HG02943 (cell line): ENCODE data around the gene SEPTIN5.

Experiments used
- ATAC-seq: cut with Tn5 transposase; IDR thresholded peaks from one replicate; pipeline ENCODE4 v1.9.1; 2021; ENCODE audit warnings: mild to moderate bottlenecking, low read depth, moderate library complexity; ENCODE audit not compliant: unreplicated experiment

SEPTIN5 gene

DNA sequence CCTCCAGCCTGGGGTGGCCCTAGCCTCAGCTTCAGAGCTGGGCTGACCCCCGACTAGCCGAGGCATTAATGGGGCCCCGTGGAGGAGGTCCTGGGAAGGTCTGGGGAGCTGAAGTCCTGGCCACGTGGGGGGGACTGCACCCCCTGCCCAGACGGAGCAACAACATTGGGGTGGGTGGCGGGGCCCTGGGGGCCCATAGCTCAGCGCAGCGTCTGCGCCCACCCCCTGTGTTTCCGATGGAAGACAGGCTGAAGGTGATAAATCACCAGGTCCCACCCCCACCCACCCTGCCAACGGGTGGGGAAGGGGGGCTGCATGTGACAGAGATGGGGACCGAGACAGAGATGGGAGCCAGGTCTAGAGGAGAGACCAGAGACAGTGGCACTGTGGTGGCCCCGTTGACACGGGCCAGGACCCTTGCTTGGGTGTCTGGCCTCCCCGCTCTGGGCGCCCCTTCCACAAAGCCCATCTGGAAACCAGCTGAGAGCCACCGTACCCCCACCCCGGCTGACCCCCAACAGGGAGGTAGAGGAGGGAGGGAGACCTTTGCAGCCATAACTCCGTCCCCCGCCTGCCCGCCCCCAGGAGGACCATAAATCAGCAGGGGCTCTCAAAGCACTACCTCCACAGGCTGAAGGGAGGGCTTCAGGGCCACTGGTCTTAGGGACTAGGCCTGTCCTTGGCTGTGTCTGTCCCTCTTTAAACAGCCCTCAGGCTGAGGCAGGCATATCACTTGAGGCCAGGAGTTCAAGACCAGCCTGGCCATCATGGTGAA is 17.2 kb downstream of the SEPTIN5 start:
- ATAC-seq = no peak

DNA sequence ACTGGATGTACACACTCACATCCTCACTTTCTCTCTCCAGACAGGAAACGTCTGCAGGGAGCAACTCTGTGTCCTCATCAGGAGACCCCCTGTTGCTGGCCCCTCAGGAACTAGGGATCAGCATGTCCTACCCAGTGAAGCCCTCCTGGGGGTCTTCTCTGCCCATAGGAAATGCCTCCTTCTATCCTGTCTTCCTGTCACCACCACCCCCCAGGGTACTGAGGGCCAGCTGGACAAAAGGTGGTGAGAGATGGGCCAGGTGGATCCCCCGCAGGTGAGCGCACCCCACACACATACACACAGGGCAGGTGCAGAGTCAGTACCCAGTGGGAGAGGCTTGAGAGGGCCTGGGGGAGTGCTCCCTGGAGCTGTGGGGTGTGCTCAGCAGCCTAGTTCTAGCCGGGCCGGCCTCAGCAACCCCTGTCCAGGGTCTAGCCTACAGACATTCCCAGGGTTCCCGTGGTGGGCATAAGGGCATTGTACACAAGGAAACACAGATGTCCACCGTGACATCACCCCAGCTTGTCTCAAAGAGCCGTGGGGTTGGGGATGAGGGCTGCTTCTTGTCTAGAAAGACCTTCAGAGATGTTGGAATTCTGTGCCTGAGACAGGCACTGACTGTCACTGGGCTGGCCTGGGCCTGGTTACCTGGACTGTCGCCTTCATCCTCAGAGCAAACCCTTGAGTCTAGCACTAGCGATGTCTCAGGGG is 18.3 kb downstream of the SEPTIN5 start:
- ATAC-seq = no peak

DNA sequence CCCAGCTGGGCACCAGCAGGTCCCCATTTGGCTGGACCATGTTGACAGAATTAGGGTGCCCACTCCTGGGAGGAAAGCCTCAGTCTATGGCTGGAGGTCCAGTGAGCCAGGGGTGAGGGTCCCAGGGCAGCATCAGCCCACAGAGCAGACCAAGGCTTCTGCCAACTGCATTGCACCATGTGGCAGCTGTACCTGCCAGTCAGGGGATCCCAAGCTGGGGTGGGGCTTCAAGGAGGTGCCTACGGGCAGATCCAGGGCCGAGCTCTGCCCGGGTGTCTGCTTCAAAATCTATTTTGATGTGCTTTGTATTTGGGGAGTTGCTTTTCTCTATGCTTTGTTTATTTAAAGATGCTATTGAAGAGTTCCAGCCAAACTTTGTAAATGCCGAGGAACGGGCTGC is 19.5 kb downstream of the SEPTIN5 start:
- ATAC-seq = no peak

DNA sequence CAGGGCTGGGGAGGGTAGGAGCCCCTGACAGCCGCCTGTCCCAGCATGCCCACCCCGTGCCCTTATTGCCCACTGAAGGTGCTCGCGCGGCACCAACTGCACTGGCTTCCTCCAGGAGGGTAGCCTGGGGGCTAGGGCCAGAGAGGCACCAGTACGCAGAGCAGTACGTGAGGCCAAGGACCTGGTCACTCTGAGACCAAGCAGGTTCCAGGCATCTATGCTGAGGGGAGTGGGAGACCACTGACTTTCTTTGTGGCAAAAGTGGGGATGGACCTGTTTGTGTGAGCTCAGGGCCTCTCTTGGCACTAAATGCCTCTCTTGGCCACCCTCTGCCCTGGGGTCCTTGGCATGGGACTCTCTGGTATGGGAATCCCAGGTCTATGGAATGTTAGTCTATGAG is 19.9 kb downstream of the SEPTIN5 start:
- ATAC-seq = no peak

DNA sequence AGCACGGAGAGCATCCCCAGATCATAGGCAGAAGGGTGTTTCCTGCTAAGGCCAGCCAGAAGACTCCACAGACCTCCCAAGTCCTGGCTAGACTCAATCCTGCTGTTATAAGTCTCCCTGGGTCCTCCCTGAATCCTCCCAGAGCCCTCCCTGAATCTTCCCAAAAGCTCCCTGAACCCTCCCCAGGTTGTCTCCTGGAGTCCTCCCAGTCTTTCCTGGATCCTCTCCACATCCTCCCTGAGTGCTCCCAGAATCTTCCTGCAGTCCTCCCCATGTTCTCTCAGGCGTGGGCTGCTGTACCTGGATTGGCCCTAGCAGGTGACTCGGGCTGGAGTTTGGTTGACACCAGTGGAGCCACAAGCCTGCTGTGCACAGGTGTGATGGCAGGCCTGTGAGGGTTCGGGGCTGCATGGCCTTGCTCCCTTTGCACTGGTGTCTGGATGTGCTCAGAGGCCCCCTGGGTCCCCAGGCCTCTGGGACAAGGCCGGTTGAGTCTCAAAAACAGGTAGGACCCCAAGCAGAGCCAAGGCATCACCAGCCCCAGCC is 20.6 kb downstream of the SEPTIN5 start:
- no peak for ATAC-seq

DNA sequence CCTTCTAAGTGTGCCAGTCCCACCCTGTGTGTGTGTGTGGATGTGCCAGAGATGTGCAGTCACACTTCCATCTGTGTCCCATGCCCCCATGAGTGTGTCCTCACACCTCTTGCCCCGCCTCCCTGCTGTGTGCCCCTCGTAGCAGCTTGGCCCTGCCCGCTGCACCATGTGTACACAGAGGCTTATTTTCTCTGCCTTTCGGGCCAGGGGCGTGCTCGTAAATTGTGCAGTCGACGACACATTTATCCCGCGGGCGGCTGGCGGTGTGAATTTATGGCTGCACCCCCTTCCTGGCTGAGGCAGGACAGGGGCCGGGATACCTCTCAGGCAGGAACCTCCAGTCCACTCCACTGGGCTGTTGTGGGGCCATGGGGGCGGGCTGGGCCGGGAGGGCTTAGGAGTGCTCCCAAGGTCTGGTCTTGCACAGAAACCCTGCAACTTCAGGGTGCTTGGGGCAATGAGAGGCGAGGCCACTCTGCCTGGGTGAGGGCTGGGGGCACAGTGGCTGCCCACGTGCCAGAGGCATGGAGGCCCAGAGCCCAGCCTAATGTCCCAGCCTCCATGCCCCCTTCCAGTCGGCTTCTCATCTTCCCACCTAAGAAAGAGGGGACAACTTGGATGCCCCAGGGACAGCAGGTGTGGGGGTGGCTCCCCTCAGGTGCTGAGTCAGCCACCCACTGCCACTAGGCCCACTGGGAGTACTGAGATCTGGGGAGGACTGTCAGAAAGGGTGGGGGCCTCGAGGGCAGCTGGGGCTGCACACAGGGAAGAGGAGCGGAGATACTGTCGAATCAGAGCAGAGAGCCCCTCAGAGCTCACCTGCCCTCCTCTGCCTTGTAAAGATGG is 21.6 kb downstream of the SEPTIN5 start:
- no peak for ATAC-seq

DNA sequence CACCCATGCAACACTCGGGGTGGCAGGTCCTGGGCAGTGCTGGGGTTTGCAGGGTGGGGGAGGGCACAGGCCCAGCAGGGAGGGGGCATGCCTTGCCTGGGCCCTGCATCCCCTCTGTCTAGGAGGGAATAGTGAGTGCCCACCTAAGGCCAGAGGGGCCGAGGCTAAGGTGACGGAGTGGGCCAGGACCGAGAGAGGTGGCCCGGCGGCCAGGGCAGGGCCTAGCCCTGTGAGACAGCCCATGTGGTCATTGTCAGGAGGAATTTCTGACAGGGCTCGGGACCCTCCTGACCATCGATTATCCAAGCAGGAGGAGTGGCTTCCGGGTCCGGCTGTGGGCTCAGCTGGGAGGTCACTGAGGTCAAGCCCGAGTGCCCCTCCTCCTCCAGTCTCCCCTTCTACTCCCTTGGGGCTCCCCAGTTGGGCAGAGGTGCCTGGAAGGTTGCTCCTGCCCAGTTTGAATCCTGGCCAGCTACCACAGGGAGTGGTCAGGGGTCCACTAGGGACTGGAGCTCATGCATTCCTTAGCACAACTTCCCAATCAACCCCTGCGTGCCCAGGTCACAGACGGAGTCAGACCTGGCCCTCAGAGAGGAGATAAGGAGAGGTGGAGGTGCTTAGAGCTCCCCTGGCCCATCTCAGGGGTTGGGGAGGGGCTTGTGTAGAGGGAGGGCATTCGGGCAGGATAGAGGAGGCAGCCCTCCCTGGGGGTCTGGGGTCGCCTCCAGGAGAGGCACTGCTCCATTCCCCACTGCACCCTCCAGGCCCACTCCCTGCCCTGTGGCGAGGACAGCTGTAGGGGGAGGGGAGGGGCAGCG is 23.8 kb downstream of the SEPTIN5 start:
- no peak for ATAC-seq

DNA sequence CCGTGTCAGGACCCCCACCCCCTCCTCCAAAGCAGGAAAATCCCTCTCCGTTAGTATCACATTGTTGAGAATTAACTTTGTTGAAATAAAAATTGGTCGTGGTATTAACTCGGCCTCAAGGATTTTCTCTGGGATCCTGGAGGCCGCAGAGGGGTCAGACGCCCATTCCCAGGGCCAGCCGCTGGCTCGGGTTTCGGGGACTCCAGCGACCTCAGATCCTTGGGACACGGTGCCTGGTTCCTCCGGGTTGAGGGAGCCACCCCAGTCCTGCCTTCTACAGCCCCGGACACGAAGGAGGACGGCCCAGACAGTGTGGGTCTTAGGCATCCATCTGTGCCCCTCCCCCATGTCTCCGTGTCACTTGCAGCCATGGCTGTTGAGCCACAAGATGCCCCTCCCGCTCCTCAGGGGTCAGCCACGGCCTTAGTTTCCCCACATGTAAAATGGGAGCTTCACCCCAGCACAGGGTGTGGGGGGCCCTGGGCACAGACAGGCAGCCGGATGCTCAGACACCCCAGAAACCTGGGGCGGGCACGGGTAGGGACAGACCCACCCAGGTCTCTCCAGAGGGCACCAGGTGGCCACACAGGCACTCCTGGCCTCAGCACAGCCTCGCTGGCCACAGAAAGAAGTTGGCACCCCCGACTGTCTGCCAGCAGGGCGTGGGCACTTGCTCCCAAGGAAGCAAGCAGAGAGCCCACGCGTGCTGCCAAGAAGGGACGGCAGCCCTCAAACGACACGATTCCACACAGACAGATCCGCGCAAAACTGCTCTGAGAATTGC is 24.6 kb downstream of the SEPTIN5 start:
- no peak for ATAC-seq

DNA sequence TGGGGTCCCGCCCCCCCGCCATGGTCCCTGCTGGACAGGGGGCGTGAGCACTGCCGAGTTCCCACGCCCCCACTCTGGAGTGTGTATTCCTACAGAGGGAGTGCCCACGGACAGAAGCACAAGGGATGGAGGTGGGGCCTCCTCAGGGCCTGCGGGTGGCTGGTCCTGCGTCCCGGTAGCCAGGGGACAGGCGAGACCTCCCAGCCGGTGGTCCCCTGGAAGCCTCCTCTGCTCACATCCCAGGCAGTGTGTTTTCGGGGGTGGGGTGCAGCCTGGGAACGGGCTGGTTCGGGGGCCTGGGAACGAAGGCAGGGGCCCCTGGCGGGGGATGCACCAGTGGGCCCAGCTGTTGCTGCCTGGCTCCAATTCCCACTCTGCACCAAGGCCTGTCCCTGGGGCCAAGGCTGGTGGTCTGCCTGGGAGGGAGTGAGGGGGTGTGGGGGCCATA is 25.2 kb downstream of the SEPTIN5 start:
- ATAC-seq = no peak

DNA sequence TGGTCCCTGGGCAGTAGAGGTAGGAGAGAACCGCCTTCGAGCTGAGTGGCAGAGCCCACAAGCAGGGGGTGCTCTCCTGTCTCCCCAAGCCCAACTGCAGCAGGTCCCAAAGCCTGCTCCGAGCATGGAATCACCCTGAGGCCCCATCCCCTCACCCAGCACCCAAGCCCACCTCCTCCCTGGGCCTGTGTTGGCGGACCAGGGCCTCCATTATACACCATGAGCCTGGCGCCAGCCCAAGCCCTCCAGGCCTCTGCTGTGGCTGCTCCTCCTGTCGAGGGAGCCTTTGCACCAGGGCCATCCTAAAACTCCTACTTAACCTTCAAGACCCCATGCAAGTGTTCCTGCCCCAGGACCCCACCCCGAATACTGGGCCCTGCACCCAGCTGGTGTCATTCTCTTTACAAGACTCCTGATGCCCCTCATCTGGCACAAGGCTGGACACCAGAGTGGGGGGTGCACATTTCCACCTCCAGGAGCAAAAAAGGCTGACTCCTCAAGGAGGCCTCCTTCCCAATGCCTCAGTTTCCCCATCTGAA is 25.7 kb downstream of the SEPTIN5 start:
- ATAC-seq = no peak

DNA sequence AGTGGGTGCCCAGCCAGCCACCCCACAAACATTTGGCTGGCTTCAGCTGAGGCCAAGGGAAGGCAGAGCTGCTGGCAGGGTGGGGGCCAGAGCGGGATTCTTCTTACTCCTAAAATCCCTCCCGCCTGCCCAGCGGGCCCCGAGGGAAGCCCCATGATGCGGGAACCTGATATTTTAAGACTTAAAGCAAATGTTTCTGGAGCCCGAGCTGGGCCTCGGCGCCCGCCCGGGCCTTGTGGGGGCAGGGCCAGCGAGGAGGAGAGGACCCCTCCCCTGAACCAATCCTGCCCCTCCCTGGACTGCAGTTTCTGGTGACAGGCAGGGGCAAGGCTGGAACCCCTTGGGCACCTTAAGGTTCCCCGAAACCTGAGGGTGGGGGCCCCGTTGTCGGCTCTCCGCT is 26.3 kb downstream of the SEPTIN5 start:
- no peak for ATAC-seq

DNA sequence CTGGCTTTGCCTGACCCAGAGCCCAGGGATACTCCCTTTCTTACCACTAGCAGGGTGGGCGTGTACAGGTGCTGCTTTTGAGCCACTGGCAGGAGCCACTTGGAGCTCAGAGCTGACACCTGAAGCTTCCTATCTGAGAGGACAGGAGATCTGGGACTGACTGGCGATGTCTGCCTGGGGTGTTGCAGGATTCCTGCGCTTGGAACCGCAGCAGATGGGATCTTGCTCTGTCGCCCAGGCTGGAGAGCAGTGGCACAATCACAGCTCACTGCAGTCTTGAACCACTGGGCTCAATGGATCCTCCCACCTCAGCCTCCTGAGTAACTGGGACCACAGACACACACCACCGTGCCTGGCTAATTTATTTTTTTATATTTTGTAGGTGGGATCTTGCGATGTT is 26.8 kb downstream of the SEPTIN5 start:
- no peak for ATAC-seq

DNA sequence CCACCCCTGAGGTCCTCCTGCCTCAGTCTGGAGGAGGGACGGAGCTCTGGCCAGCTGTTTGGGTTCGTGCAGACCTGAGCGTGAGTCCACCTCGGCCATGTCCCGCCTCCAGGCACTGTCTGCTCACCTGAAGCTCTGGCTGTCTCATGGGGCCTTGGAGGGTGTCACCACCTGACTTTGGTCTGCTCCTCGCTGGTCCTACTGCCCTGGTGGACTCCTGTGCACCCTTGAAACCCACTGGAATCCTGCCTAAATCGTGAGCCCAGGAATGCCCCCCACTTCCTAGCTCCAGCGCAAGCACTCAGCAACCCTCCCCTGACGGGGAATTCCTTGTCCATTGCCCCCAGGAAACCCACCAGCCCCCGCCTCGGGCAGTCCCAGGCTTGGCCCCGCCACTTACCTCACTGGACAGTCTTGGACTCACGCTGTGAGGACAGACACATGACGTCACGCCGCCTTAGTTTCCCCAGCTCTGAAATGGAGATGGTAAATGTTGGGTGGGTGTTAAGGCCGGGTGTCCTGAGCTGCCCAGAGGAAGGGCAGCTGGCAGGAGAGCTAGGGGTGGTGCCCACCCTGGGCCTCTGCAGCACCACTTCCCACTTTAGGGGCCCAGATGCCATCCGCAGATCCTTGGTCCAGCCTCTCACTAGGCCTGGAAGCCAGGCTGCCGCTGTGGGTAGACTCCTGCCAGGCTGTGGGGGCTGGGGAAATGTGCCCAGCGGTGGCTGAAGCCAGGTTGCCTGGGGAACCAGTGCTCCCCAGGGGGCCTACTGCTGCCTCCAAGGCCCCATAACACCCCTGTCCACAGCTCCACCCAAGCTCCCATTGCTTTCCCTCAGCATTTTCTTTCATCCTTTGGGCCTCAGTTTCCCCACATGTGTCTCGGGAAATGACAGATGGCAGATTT is 28.1 kb downstream of the SEPTIN5 start:
- ATAC-seq = no peak

DNA sequence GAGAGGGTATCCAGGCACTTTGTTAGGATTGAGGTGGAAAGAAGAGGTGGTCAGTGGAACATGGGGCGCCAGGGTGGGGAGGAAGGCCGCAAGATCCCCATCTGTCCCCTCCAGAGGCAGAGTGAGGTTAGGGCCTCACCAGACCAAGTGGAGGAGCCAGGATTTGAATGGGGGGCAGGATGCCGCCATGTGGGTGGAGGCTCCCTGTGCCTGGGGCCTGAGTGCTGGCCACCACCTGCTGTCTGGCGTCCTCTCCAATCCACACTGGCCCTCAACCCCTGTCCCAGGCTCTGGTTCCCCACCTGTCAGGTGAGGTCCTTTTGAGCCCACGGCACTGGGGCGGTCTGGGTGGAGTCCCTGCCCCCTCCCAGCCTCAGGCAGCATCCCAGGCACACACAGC is 28.8 kb downstream of the SEPTIN5 start:
- ATAC-seq = no peak

DNA sequence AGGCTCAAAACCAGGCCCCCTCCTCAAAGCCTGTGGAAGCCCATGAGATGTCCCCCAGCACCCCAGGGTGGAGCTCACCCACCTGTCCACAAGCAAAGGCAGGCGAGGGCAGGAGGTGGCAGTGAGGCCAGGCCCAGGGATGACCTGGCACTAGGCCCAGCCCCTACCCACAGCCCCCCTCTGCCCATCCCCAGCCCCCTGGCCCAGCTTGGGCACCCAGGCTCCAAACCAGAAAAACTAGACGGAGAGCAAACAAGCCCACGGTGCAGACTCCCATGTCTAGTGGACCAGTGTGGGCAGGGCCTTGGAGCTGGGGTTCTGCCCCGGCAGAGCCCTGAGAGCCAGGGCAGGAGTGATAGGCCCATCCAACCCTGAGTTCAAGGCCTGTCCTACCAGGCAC is 29.3 kb downstream of the SEPTIN5 start:
- no peak for ATAC-seq

DNA sequence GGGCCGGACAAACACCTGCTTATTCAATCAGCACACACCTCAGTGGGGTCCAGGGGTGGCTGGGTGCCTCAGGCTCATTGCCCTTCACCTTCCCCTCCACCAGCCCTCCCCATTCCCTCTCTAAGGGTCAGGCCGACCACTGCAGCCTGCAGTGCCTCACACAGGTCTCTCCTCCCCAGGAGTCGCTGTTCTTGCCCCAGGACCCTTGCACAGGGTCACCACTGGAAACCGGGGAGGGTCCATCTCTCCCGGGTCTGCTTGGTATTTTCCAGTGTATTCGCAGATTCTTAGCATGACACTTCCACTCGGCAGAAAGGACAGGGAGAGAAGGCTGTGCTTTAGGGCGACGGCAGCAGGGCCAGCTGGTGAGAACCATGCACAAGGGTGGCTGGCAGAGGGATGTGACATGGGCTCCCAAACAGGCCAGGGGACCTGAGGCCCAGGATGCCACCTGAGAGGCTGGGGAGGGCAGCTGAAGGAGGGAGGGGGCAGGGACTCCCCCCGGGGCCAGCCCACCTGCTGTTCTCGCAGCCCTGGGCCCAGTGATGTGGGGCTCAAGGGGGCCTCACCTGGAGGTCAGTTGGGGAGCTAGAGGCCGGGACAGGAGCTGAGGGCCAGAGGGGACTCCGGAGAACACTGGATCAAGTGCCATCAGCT is 30.2 kb downstream of the SEPTIN5 start:
- ATAC-seq = no peak
